Tibial nerve (tissue), 4 donors: ENCODE measurements around the gene MAD2L2. TPM values are rescaled to one million over a fixed set of nuclear protein-coding genes. Genes with fewer than 3 reads are reported as not detected.
A peak's percentile ranks its signal among the peaks of the same experiment; 100 is the strongest.

Experiments
- DNase-seq, 2 donors: peaks; one replicate each; pipeline ENCODE4 v3.0.0-alpha.2; 2019; ENCODE audit warnings: low spot score in 2 of 2
- H3K27ac ChIP-seq, 4 donors: fragments of 200-600 bp; sonication (generic) in 3 of 4; one replicate each; pipeline ENCODE4 v1.5.1; 2017 to 2019; ENCODE audit warnings: mild to moderate bottlenecking in 1 of 4
- H3K27me3 ChIP-seq, 2 donors: fragments of 200-600 bp; sonication (generic) in 1 of 2; one replicate each; pipeline versions ENCODE4 v1.5.1 to v1.6.0; 2017 to 2019
- H3K36me3 ChIP-seq, 3 donors: fragments of 200-600 bp; sonication (generic); one replicate each; pipeline ENCODE4 v1.5.1; 2018 to 2019
- H3K4me1 ChIP-seq, 4 donors: fragments of 200-600 bp; sonication (generic) in 3 of 4; one replicate each; pipeline ENCODE4 v1.5.1; 2017 to 2019
- H3K4me3 ChIP-seq, 4 donors: fragments of 200-600 bp; sonication (generic) in 3 of 4; one replicate each; pipeline ENCODE4 v1.5.1; 2017 to 2019; ENCODE audit warnings: mild to moderate bottlenecking in 1 of 4, moderate library complexity in 1 of 4
- H3K9me3 ChIP-seq, 4 donors: fragments of 200-600 bp; sonication (generic) in 3 of 4; one replicate each; pipeline ENCODE4 v1.5.1; 2017 to 2019
- EP300 ChIP-seq, 2 donors: sonication (generic); formaldehyde crosslinking; IDR thresholded peaks; one replicate each; pipeline ENCODE4 v1.6.1; 2017; ENCODE audit warnings: antibody characterized with exemption in 2 of 2, mild to moderate bottlenecking in 1 of 2
- POLR2A ChIP-seq, 2 donors: fragments of 450-650 bp; IDR thresholded peaks; one replicate each; pipeline ENCODE4 v1.6.1; 2017; ENCODE audit warnings: antibody characterized with exemption in 2 of 2, mild to moderate bottlenecking in 2 of 2, moderate library complexity in 2 of 2
- WGBS, 2 donors: methylation state at CpG; one replicate each; pipeline ENCODE4 v1.1.5; 2018; 5-methylcytosine and 5-hydroxymethylcytosine counted together
- total RNA-seq, 4 donors: library from RNA; depleted of rRNA; stranded (reverse); fragments of >200 nt; gene quantifications; one replicate each; pipeline ENCODE4 v1.1.0, GENCODE V29; 2016
- TF ChIP-seq, protein P1 (sequence below), 5 experiments: fragments of 200-600 bp in 3 of 5; fragments of 450-650 bp in 2 of 5; sonication (generic) in 3 of 5; IDR thresholded peaks; one replicate each; pipeline ENCODE4 v1.5.1; 2016 to 2019; ENCODE audit warnings: antibody characterized with exemption in 5 of 5, mild to moderate bottlenecking in 3 of 5, moderate library complexity in 2 of 5

MAD2L2 gene
- total RNA-seq, 4 donors from 2014 or later = 28.2 to 56.1 (median 32.3) TPM

DNA sequence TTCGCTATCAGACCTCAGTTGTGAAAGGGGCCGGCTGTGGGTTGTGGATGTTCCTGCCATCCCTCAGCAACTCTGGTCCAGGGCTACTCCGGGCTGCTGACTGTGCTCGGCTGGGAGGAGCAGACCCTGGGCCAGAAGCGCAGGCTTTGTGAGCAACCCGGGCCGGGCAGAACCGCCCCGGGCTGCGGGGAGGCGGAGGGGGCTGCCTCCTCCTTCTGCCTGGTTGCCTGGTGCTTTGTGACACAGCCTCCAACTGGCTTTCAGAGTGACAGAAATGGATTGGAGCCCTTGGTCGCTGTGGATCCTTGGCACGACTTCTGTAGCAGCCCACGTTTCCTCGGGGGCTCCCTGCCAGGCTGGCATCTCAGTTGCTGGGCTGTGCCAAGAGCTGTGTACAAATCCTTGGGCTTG lies 20.6 kb upstream of the MAD2L2 start:
- 13 to 41% methylated on average over 11 to 15 of the region's 15 CpGs for WGBS, 2 donors
- no peak overlapping the region for H3K4me3 ChIP-seq
- peaks cover 0 to 28% of the 10 kb centered on the region in 2 donors for H3K27me3 ChIP-seq
- no peak for DNase-seq
- H3K9me3 ChIP-seq = no peaks in the 10 kb centered on the region
- peaks cover 0 to 49% (median 3%) of the 10 kb centered on the region in 4 donors for H3K4me1 ChIP-seq
- no peaks in the 10 kb centered on the region for H3K36me3 ChIP-seq
- peak overlapping the region in 3 of 4 donors; percentile 31 to 78 (median 52) for H3K27ac ChIP-seq
- TF ChIP-seq EP300 (IDR thresholded peaks at IDR 0.05) (peak in 1 of 2 donors; percentile 51), POLR2A (IDR thresholded peaks at IDR 0.05) (no peak)
- TF ChIP-seq, protein P1, sequence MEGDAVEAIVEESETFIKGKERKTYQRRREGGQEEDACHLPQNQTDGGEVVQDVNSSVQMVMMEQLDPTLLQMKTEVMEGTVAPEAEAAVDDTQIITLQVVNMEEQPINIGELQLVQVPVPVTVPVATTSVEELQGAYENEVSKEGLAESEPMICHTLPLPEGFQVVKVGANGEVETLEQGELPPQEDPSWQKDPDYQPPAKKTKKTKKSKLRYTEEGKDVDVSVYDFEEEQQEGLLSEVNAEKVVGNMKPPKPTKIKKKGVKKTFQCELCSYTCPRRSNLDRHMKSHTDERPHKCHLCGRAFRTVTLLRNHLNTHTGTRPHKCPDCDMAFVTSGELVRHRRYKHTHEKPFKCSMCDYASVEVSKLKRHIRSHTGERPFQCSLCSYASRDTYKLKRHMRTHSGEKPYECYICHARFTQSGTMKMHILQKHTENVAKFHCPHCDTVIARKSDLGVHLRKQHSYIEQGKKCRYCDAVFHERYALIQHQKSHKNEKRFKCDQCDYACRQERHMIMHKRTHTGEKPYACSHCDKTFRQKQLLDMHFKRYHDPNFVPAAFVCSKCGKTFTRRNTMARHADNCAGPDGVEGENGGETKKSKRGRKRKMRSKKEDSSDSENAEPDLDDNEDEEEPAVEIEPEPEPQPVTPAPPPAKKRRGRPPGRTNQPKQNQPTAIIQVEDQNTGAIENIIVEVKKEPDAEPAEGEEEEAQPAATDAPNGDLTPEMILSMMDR (IDR thresholded peaks at IDR 0.05) = no peak

DNA sequence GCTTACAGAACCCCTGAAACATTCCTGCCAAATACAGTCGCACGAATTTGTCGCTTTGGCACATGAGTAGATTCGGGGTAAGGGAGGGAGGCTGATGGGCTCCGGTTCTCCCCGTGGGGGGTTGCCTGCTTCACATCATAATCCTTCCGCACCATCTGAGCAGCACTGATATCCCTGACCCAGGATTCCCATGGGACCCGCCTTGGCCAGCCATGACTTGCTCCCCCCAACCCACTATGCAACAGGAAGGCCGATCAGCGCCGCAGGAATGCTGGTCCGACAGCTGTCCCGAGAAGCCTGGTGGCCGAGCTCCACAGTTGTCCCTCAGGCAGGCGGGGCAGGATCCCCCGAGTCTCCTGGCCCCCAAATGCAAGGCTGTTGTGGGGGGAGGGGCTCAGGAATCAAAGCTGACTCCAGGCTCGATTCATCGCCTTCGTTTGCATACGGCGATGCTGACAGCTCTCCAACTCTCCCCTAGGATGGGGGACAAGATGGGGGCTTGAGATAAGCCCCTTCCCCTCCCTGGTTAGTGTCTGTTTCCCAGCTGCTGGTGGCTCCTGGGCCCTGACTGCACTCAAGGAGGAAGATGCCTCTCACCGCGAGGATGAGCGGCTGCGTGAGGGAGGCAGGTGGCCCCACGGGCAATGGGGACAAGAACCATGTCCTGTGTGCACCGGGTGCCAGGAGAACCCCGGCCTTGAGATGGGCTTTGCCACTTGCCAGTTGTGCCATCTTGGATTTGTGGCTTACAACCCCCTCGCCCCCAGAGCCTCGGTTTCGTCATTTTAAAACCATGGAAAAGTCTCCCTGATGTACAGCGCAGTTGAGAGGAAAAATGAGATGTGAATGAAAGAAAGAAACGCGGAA lies 19.9 kb upstream of the MAD2L2 start:
- WGBS, 2 donors = 55 to 61% methylated on average over 30 to 34 of the region's 34 CpGs

GRCh38 chr1:11697893-11698210 lies 16.9 kb upstream of the MAD2L2 start:
- H3K27me3 ChIP-seq = peaks cover 0 to 22% of the 10 kb centered on the region in 2 donors
- H3K4me3 ChIP-seq = no peak overlapping the region
- WGBS, 2 donors = 79 to 84% methylated on average over 5 of the region's 5 CpGs
- DNase-seq = no peak
- H3K27ac ChIP-seq = no peak overlapping the region
- no peaks in the 10 kb centered on the region for H3K36me3 ChIP-seq
- TF ChIP-seq EP300 (IDR thresholded peaks at IDR 0.05) (no peak), POLR2A (IDR thresholded peaks at IDR 0.05) (no peak)
- TF ChIP-seq, protein P1 (IDR thresholded peaks at IDR 0.05) = no peak
- no peaks in the 10 kb centered on the region for H3K9me3 ChIP-seq
- H3K4me1 ChIP-seq = peaks cover 0 to 22% (median 3%) of the 10 kb centered on the region in 4 donors

More for the DNA sequence above, 19.9 kb upstream of the MAD2L2 start:
- H3K27ac ChIP-seq = peak overlapping the region in 3 of 4 donors; percentile 31 to 78 (median 52)
- peaks cover 0 to 28% of the 10 kb centered on the region in 2 donors for H3K27me3 ChIP-seq
- no peaks in the 10 kb centered on the region for H3K9me3 ChIP-seq
- no peak for DNase-seq
- no peak overlapping the region for H3K4me3 ChIP-seq
- H3K4me1 ChIP-seq = peaks cover 0 to 49% (median 3%) of the 10 kb centered on the region in 4 donors
- H3K36me3 ChIP-seq = no peaks in the 10 kb centered on the region
- TF ChIP-seq POLR2A (IDR thresholded peaks at IDR 0.05) = no peak
- no peak for TF ChIP-seq EP300 (IDR thresholded peaks at IDR 0.05)
- TF ChIP-seq, protein P1 (IDR thresholded peaks at IDR 0.05) = no peak

DNA sequence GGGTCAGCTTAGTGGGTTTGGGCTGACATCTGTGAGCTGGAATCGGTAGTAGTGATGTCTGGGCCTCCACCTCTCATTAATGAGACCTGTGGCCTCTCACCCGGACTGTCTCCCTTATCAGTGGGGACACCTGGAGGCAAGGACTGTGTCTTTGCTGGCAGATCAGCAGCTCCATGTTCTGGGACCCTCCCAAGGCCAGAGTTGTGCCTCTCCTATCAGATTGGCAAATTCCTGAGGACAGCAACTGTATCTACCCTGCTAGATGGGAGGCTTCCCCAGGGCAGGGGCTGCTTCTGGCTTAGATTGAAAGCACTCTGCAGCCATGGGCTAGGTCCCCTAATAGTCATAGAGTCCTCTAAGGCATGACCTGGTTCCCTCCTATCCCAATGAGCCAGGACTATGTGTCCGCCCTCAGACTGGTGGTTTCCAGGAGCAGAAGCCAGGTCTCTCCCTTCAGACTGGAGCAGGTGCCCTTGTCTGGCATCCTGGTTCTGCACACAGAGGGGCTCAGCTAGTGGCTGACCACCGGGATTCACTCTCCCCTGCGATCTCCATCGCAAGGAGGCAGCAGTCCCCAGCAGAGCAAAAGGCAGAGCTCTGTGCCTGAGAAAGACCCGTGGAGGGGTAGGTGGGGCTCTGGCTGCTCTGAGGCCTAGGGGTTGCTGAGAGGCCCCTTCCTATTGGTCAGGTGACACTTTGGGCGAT lies 16.4 kb upstream of the MAD2L2 start:
- Histone ChIP-seq H3K27ac (no peak overlapping the region), H3K4me1 (peaks cover 0 to 21% (median 4%) of the 10 kb centered on the region in 4 donors), H3K36me3 (no peaks in the 10 kb centered on the region), H3K27me3 (peaks cover 0 to 26% of the 10 kb centered on the region in 2 donors), H3K4me3 (no peak overlapping the region), H3K9me3 (no peaks in the 10 kb centered on the region)
- no peak for DNase-seq
- TF ChIP-seq, protein P1 (IDR thresholded peaks at IDR 0.05) = no peak
- TF ChIP-seq EP300 (IDR thresholded peaks at IDR 0.05) = no peak
- TF ChIP-seq POLR2A (IDR thresholded peaks at IDR 0.05) = no peak
- 61 to 69% methylated on average over 6 to 8 of the region's 8 CpGs for WGBS, 2 donors

DNA sequence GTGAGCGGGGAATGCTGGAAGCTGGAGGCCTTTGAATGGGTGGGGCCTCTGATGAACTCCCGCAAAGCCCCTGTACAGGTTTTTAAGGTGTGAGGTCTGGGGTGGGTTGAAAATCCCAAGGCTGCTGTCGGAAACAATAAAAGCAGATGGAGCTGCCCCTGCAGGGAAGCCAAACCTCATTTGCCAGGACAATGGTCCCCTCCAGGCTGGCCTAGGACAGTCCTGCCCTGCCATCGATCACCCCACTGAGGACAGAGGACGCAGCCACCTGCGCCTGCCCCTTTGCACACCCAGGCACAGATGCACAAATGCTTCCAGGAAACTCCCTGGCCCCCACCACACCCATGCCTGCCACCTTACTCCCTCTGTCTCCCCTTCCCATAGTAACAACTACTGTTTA lies 14.9 kb upstream of the MAD2L2 start:
- Histone ChIP-seq H3K9me3 (no peaks in the 10 kb centered on the region), H3K4me3 (no peak overlapping the region), H3K27ac (no peak overlapping the region), H3K27me3 (peaks cover 0 to 25% of the 10 kb centered on the region in 2 donors), H3K36me3 (no peaks in the 10 kb centered on the region), H3K4me1 (peaks cover 0 to 21% (median 14%) of the 10 kb centered on the region in 4 donors)
- TF ChIP-seq EP300 (IDR thresholded peaks at IDR 0.05) (no peak), POLR2A (IDR thresholded peaks at IDR 0.05) (no peak)
- TF ChIP-seq, protein P1 (IDR thresholded peaks at IDR 0.05) = no peak
- 71 to 78% methylated on average over 6 of the region's 6 CpGs for WGBS, 2 donors
- DNase-seq = no peak
